NCI-H2196 (cell line): Measurements from ENCODE around the gene RPL10.

Source experiments
- DNase-seq: peaks from one replicate; lab custom pipeline; 2025; ENCODE audit not compliant: unreplicated experiment; lab: John Stamatoyannopoulos, UW

The RPL10 gene

GRCh38 chrX:154360155-154360713 is 37.9 kb upstream of the RPL10 start:
- DNase-seq, result no peak

- no peak for DNase-seq
Observed at GRCh38 chrX:154362085-154362742, 36.0 kb upstream of the RPL10 start.

- no peak for DNase-seq
Observed at GRCh38 chrX:154363706-154364439, 34.3 kb upstream of the RPL10 start.

GRCh38 chrX:154365052-154365600 is 33.1 kb upstream of the RPL10 start:
- no peak for DNase-seq

- DNase-seq, result no peak
Observed at GRCh38 chrX:154365997-154366665, 32.0 kb upstream of the RPL10 start.

- no peak for DNase-seq
Observed at GRCh38 chrX:154366666-154367055, 31.5 kb upstream of the RPL10 start.

GRCh38 chrX:154367474-154368308 is 30.5 kb upstream of the RPL10 start:
- no peak for DNase-seq

- DNase-seq, result peak; percentile 57
Observed at GRCh38 chrX:154368630-154369448, 29.3 kb upstream of the RPL10 start.

- DNase-seq, result peak; percentile 48
Observed at GRCh38 chrX:154369449-154370299, 28.5 kb upstream of the RPL10 start.

GRCh38 chrX:154370300-154371016 is 27.7 kb upstream of the RPL10 start:
- DNase-seq, result no peak

GRCh38 chrX:154371017-154371788 is 27.0 kb upstream of the RPL10 start:
- peak; percentile 80 for DNase-seq

- no peak for DNase-seq
Observed at GRCh38 chrX:154371789-154372300, 26.3 kb upstream of the RPL10 start.

- DNase-seq, result no peak
Observed at GRCh38 chrX:154372612-154373022, 25.6 kb upstream of the RPL10 start.

GRCh38 chrX:154373340-154374306 is 24.6 kb upstream of the RPL10 start:
- peak; percentile 75 for DNase-seq

- peak; percentile 18 for DNase-seq
Observed at GRCh38 chrX:154374313-154375155, 23.6 kb upstream of the RPL10 start, which contains the start of gene FLNA. TSS of gene FLNA (minus strand) at chrX:154374634. CDS start at chrX:154371245, 3,389 bp downstream.
